Muscle layer of duodenum (tissue), 2 donors: ENCODE measurements around the gene C1QA.

ENCODE experiments used
- H3K27ac ChIP-seq: one replicate; pipeline ENCODE4 v1.7.0; 2013; ENCODE audit warnings: mild to moderate bottlenecking, low read length
- H3K27me3 ChIP-seq: one replicate; pipeline ENCODE4 v1.7.0; 2013; ENCODE audit warnings: low read depth, mild to moderate bottlenecking, control low read depth, low read length
- H3K36me3 ChIP-seq, 2 donors: one replicate each; pipeline ENCODE4 v1.7.0; 2013; ENCODE audit warnings: low read length in 2 of 2, control low read depth in 1 of 2, mild to moderate bottlenecking in 1 of 2; ENCODE audit not compliant: insufficient read depth in 2 of 2, control insufficient read depth in 1 of 2
- H3K4me1 ChIP-seq, 2 donors: one replicate each; pipeline ENCODE4 v1.7.0; 2013; ENCODE audit warnings: low read length in 2 of 2, mild to moderate bottlenecking in 2 of 2, control low read depth in 1 of 2, moderate library complexity in 1 of 2; ENCODE audit not compliant: insufficient read depth in 2 of 2, control insufficient read depth in 1 of 2
- H3K4me3 ChIP-seq, 2 donors: one replicate each; pipeline ENCODE4 v1.7.0; 2013; ENCODE audit warnings: low read length in 2 of 2, low read depth in 1 of 2, mild to moderate bottlenecking in 1 of 2
- H3K9me3 ChIP-seq, 2 donors: one replicate each; pipeline ENCODE4 v1.7.0; 2013; ENCODE audit warnings: low read length in 2 of 2, control low read depth in 1 of 2, mild to moderate bottlenecking in 1 of 2; ENCODE audit not compliant: control insufficient read depth in 1 of 2
- donor health status: healthy.

C1QA gene, protein sequence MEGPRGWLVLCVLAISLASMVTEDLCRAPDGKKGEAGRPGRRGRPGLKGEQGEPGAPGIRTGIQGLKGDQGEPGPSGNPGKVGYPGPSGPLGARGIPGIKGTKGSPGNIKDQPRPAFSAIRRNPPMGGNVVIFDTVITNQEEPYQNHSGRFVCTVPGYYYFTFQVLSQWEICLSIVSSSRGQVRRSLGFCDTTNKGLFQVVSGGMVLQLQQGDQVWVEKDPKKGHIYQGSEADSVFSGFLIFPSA

DNA sequence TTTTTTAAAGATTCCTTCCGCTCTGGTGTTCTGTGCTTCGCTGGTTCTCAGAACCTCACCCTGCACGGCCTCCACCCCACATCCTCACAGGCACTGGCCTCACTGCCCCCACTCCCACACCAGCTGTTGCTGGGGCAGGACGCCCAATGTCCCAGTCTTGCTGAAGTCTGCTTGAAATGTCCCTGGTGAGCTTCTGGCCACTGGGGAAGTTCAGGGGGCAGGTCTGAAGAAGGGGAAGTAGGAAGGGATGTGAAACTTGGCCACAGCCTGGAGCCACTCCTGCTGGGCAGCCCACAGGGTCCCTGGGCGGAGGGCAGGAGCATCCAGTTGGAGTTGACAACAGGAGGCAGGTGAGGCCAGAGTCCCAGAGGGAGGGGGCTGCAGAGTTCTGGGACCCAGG lies at the start of gene C1QA:
C1QA (plus strand) TSS at position 276 of the 400 bp plus-strand sequence. CDS start 989 bp downstream, outside the sequence.
- Histone ChIP-seq H3K36me3 (no peaks in the 10 kb centered on the region), H3K9me3 (no peaks in the 10 kb centered on the region), H3K27ac (peak within 1 kb of the TSS; percentile 19), H3K4me3 (peak within 1 kb of the TSS; percentile 15 to 55), H3K27me3 (no peaks in the 10 kb centered on the region), H3K4me1 (no peaks in the 10 kb centered on the region)

- Histone ChIP-seq H3K4me3 (no peak overlapping the region), H3K27ac (no peak overlapping the region), H3K36me3 (no peaks in the 10 kb centered on the region), H3K4me1 (no peaks in the 10 kb centered on the region), H3K27me3 (peaks cover 5% of the 10 kb centered on the region), H3K9me3 (no peaks in the 10 kb centered on the region)
Measured at GRCh38 chr1:22587247-22587646, 49.2 kb upstream of the C1QA start.

GRCh38 chr1:22588899-22589422 lies 47.5 kb upstream of the C1QA start:
- H3K9me3 ChIP-seq, result no peaks in the 10 kb centered on the region
- no peak overlapping the region for H3K27ac ChIP-seq
- no peaks in the 10 kb centered on the region for H3K4me1 ChIP-seq
- no peak overlapping the region for H3K4me3 ChIP-seq
- no peaks in the 10 kb centered on the region for H3K36me3 ChIP-seq
- peaks cover 16% of the 10 kb centered on the region for H3K27me3 ChIP-seq

- H3K36me3 ChIP-seq, result no peaks in the 10 kb centered on the region
- no peak overlapping the region for H3K4me3 ChIP-seq
- H3K27ac ChIP-seq, result no peak overlapping the region
- peaks cover 22% of the 10 kb centered on the region for H3K27me3 ChIP-seq
- H3K4me1 ChIP-seq, result no peaks in the 10 kb centered on the region
- H3K9me3 ChIP-seq, result no peaks in the 10 kb centered on the region
Measured at GRCh38 chr1:22591576-22591975, 44.9 kb upstream of the C1QA start.

- Histone ChIP-seq H3K27me3 (peaks cover 22% of the 10 kb centered on the region), H3K9me3 (no peaks in the 10 kb centered on the region), H3K4me1 (no peaks in the 10 kb centered on the region), H3K36me3 (no peaks in the 10 kb centered on the region), H3K27ac (no peak overlapping the region), H3K4me3 (no peak overlapping the region)
Measured at GRCh38 chr1:22592051-22592450, 44.4 kb upstream of the C1QA start.

DNA sequence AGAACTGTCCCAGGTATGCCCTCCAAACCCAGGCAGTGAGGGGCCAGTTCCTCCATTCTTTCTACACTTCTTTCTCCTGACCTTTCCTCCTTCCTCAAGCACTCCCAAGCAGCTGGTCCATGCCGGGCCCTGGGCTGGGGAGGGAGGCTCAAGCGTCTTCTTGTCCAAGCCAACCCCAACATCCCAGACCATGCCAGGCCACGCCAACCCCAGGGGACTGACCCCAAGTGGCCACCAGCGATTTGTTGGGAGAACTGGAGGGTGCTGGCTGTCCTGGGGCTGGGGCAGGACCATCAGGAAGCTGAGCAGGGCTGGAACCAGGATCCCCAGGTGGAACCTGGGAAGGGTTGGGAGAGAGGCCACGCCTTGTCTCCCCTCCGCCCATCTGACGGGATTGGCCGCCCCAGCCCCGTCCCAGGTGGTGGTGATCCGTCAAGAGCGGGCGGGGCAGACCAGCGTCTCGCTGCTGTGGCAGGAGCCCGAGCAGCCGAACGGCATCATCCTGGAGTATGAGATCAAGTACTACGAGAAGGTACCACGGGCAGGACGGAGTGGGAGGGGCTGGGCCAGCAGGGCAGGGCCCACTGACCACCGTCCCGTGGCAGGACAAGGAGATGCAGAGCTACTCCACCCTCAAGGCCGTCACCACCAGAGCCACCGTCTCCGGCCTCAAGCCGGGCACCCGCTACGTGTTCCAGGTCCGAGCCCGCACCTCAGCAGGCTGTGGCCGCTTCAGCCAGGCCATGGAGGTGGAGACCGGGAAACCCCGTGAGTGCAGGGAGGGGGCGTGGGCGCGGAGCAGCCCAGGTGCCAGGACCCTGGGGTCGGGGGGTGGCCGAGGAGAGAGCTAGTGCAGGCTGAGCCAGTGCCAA lies 43.3 kb upstream of the C1QA start:
- Histone ChIP-seq H3K4me3 (no peak overlapping the region), H3K4me1 (no peaks in the 10 kb centered on the region), H3K9me3 (no peaks in the 10 kb centered on the region), H3K27ac (no peak overlapping the region), H3K27me3 (peaks cover 22% of the 10 kb centered on the region), H3K36me3 (no peaks in the 10 kb centered on the region)

- H3K4me1 ChIP-seq, result no peaks in the 10 kb centered on the region
- no peak overlapping the region for H3K4me3 ChIP-seq
- H3K27me3 ChIP-seq, result peaks cover 22% of the 10 kb centered on the region
- no peaks in the 10 kb centered on the region for H3K9me3 ChIP-seq
- H3K27ac ChIP-seq, result no peak overlapping the region
- no peaks in the 10 kb centered on the region for H3K36me3 ChIP-seq
Measured at GRCh38 chr1:22594396-22594795, 42.0 kb upstream of the C1QA start.

DNA sequence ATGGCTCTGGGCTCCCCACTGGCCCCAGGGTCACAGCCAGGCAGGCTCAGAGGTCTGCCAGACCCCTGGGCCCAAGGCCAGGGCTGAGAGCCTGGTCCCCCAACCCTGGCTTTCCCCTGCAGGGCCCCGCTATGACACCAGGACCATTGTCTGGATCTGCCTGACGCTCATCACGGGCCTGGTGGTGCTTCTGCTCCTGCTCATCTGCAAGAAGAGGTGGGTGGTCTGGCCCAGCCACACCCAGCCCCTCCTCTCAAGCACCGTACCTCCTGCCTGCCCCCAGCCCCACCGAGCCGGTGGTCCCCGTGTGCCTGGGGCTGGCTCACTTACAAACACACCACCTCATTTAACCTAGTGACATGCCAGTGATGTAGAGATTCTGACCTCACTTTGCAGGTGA lies 41.3 kb upstream of the C1QA start:
- no peaks in the 10 kb centered on the region for H3K9me3 ChIP-seq
- no peak overlapping the region for H3K27ac ChIP-seq
- H3K4me3 ChIP-seq, result no peak overlapping the region
- H3K4me1 ChIP-seq, result no peaks in the 10 kb centered on the region
- H3K27me3 ChIP-seq, result peaks cover 22% of the 10 kb centered on the region
- H3K36me3 ChIP-seq, result no peaks in the 10 kb centered on the region

DNA sequence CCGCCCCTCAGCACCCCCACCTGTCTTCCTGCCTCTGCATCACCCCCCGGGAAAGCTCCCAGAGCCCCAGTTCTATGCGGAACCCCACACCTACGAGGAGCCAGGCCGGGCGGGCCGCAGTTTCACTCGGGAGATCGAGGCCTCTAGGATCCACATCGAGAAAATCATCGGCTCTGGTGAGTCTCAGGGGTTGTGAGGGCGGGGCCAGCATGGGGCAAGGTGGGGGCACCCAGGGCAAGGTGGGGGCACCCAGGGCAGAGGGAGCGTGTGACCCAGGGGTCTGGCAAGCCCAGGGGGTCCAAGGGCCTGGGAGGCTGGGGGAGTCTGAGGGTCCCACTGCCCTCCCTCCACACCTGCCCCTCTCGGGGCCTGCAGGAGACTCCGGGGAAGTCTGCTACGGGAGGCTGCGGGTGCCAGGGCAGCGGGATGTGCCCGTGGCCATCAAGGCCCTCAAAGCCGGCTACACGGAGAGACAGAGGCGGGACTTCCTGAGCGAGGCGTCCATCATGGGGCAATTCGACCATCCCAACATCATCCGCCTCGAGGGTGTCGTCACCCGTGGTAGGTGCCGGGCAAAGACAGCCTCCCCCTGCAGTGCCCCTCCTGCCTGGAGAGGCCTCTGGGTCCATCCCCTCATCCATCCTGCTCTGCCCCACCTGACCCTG lies 39.0 kb upstream of the C1QA start:
- no peaks in the 10 kb centered on the region for H3K9me3 ChIP-seq
- H3K27me3 ChIP-seq, result peaks cover 15% of the 10 kb centered on the region
- no peaks in the 10 kb centered on the region for H3K36me3 ChIP-seq
- H3K4me1 ChIP-seq, result no peaks in the 10 kb centered on the region
- H3K4me3 ChIP-seq, result no peak overlapping the region
- no peak overlapping the region for H3K27ac ChIP-seq

DNA sequence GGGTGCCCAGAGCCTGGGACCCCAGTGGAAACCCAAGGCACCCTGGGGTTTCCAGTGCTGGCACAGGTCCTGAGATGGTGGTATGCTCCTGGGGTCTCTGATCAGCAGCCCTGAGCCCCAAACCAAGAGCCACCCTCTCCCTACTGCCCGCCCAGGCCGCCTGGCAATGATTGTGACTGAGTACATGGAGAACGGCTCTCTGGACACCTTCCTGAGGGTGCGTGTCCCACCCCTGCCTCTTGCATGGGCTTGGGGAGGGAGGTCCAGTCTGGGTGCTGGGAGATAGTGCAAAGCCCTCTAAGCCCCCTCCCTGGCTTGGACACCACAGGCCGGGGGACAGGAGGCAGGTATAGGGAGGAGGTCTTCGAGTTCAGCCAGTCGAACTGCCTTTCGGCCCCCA lies 38.4 kb upstream of the C1QA start:
- Histone ChIP-seq H3K27ac (no peak overlapping the region), H3K4me3 (no peak overlapping the region), H3K27me3 (peaks cover 12% of the 10 kb centered on the region)

GRCh38 chr1:22598736-22599135 lies 37.7 kb upstream of the C1QA start:
- H3K36me3 ChIP-seq, result no peaks in the 10 kb centered on the region
- H3K4me1 ChIP-seq, result no peaks in the 10 kb centered on the region
- peaks cover 10% of the 10 kb centered on the region for H3K27me3 ChIP-seq
- H3K4me3 ChIP-seq, result no peak overlapping the region
- no peak overlapping the region for H3K27ac ChIP-seq
- no peaks in the 10 kb centered on the region for H3K9me3 ChIP-seq

More for the DNA sequence above, 38.4 kb upstream of the C1QA start:
- no peaks in the 10 kb centered on the region for H3K36me3 ChIP-seq
- H3K9me3 ChIP-seq, result no peaks in the 10 kb centered on the region
- no peaks in the 10 kb centered on the region for H3K4me1 ChIP-seq
